ENCODE results near the gene RETREG1. TPM values are rescaled to one million over a fixed set of nuclear protein-coding genes. Genes with fewer than 3 reads are reported as not detected.

Gene RETREG1
- total RNA-seq, 2 donors from 2014 or later: 0.50 to 0.81 TPM

- Mint-ChIP-seq H3K27ac (no peak overlapping the region), H3K4me3 (no peak overlapping the region), H3K4me1 (ENCODE audit: low read depth in 2 of 2) (no peaks in the 10 kb centered on the region), H3K36me3 (no peaks in the 10 kb centered on the region), H3K27me3 (peaks cover 0 to 7% of the 10 kb centered on the region in 2 donors), H3K9me3 (peaks cover 3% of the 10 kb centered on the region)
- ATAC-seq (peak; percentile 49 to 52), DNase-seq (ENCODE audit: low spot score) (no peak)
These were observed 31.6 kb downstream of the RETREG1 start for GRCh38 chr5:16585041-16585667.

- no peak for ATAC-seq
- no peak for DNase-seq (ENCODE audit: low spot score)
- H3K4me3 Mint-ChIP-seq: no peak overlapping the region
- no peaks in the 10 kb centered on the region for H3K4me1 Mint-ChIP-seq (ENCODE audit: low read depth in 2 of 2)
- H3K27ac Mint-ChIP-seq: no peak overlapping the region
- H3K9me3 Mint-ChIP-seq: peaks cover 3% of the 10 kb centered on the region
- peaks cover 0 to 7% of the 10 kb centered on the region in 2 donors for H3K27me3 Mint-ChIP-seq
- H3K36me3 Mint-ChIP-seq: no peaks in the 10 kb centered on the region
These were observed 34.7 kb downstream of the RETREG1 start for GRCh38 chr5:16582081-16582480.

GRCh38 chr5:16580382-16580781 is 36.4 kb downstream of the RETREG1 start:
- H3K27me3 Mint-ChIP-seq: peaks cover 0 to 7% of the 10 kb centered on the region in 2 donors

GRCh38 chr5:16579142-16579847 is 37.5 kb downstream of the RETREG1 start:
- Mint-ChIP-seq H3K9me3 (peaks cover 3% of the 10 kb centered on the region), H3K27me3 (peaks cover 0 to 7% of the 10 kb centered on the region in 2 donors), H3K27ac (no peak overlapping the region), H3K36me3 (no peaks in the 10 kb centered on the region), H3K4me3 (no peak overlapping the region), H3K4me1 (ENCODE audit: low read depth in 2 of 2) (no peaks in the 10 kb centered on the region)
- no peak for DNase-seq (ENCODE audit: low spot score)
- no peak for ATAC-seq

More at GRCh38 chr5:16580382-16580781, 36.4 kb downstream of the RETREG1 start:
- Mint-ChIP-seq H3K4me3 (no peak overlapping the region), H3K9me3 (peaks cover 3% of the 10 kb centered on the region), H3K4me1 (ENCODE audit: low read depth in 2 of 2) (no peaks in the 10 kb centered on the region), H3K27ac (no peak overlapping the region), H3K36me3 (no peaks in the 10 kb centered on the region)
- DNase-seq (ENCODE audit: low spot score) (no peak), ATAC-seq (no peak)

GRCh38 chr5:16578474-16578883 is 38.3 kb downstream of the RETREG1 start:
- peaks cover 0 to 7% of the 10 kb centered on the region in 2 donors for H3K27me3 Mint-ChIP-seq
- no peaks in the 10 kb centered on the region for H3K4me1 Mint-ChIP-seq (ENCODE audit: low read depth in 2 of 2)
- ATAC-seq (no peak), DNase-seq (ENCODE audit: low spot score) (no peak)
- H3K27ac Mint-ChIP-seq: no peak overlapping the region
- peaks cover 3% of the 10 kb centered on the region for H3K9me3 Mint-ChIP-seq
- no peak overlapping the region for H3K4me3 Mint-ChIP-seq
- H3K36me3 Mint-ChIP-seq: no peaks in the 10 kb centered on the region

- Mint-ChIP-seq H3K4me3 (no peak overlapping the region), H3K27me3 (peaks cover 0 to 7% of the 10 kb centered on the region in 2 donors), H3K36me3 (no peaks in the 10 kb centered on the region), H3K4me1 (ENCODE audit: low read depth in 2 of 2) (no peaks in the 10 kb centered on the region), H3K27ac (no peak overlapping the region), H3K9me3 (peaks cover 3% of the 10 kb centered on the region)
- ATAC-seq: no peak
- DNase-seq (ENCODE audit: low spot score): no peak
These were observed 39.1 kb downstream of the RETREG1 start for GRCh38 chr5:16577677-16578076.

- Mint-ChIP-seq H3K9me3 (no peaks in the 10 kb centered on the region), H3K27ac (no peak overlapping the region), H3K4me1 (ENCODE audit: low read depth in 2 of 2) (no peaks in the 10 kb centered on the region), H3K27me3 (peaks cover 0 to 2% of the 10 kb centered on the region in 2 donors), H3K36me3 (no peaks in the 10 kb centered on the region), H3K4me3 (no peak overlapping the region)
- no peak for DNase-seq (ENCODE audit: low spot score)
- no peak for ATAC-seq
These were observed 41.7 kb downstream of the RETREG1 start for GRCh38 chr5:16574789-16575721.

- H3K9me3 Mint-ChIP-seq: no peaks in the 10 kb centered on the region
- ATAC-seq (no peak), DNase-seq (ENCODE audit: low spot score) (no peak)
- H3K27ac Mint-ChIP-seq: no peak overlapping the region
- no peak overlapping the region for H3K4me3 Mint-ChIP-seq
- H3K36me3 Mint-ChIP-seq: no peaks in the 10 kb centered on the region
- H3K27me3 Mint-ChIP-seq: peaks cover 0 to 2% of the 10 kb centered on the region in 2 donors
- no peaks in the 10 kb centered on the region for H3K4me1 Mint-ChIP-seq (ENCODE audit: low read depth in 2 of 2)
These were observed 43.4 kb downstream of the RETREG1 start for GRCh38 chr5:16573401-16573800.

GRCh38 chr5:16572289-16573015 is 44.3 kb downstream of the RETREG1 start:
- no peak overlapping the region for H3K4me3 Mint-ChIP-seq
- no peak overlapping the region for H3K27ac Mint-ChIP-seq
- DNase-seq (ENCODE audit: low spot score) (no peak), ATAC-seq (no peak)
- no peaks in the 10 kb centered on the region for H3K4me1 Mint-ChIP-seq (ENCODE audit: low read depth in 2 of 2)
- peaks cover 0 to 2% of the 10 kb centered on the region in 2 donors for H3K27me3 Mint-ChIP-seq
- no peaks in the 10 kb centered on the region for H3K36me3 Mint-ChIP-seq
- no peaks in the 10 kb centered on the region for H3K9me3 Mint-ChIP-seq

GRCh38 chr5:16571016-16571415 is 45.8 kb downstream of the RETREG1 start:
- H3K27ac Mint-ChIP-seq: no peak overlapping the region
- DNase-seq (ENCODE audit: low spot score) (no peak), ATAC-seq (no peak)
- no peaks in the 10 kb centered on the region for H3K36me3 Mint-ChIP-seq
- H3K27me3 Mint-ChIP-seq: peaks cover 0 to 2% of the 10 kb centered on the region in 2 donors
- no peaks in the 10 kb centered on the region for H3K9me3 Mint-ChIP-seq
- H3K4me1 Mint-ChIP-seq (ENCODE audit: low read depth in 2 of 2): no peaks in the 10 kb centered on the region
- no peak overlapping the region for H3K4me3 Mint-ChIP-seq

GRCh38 chr5:16570121-16570815 is 46.5 kb downstream of the RETREG1 start:
- no peak for ATAC-seq
- Mint-ChIP-seq H3K36me3 (no peaks in the 10 kb centered on the region), H3K27me3 (peaks cover 0 to 4% of the 10 kb centered on the region in 2 donors), H3K4me3 (no peak overlapping the region), H3K27ac (no peak overlapping the region), H3K4me1 (ENCODE audit: low read depth in 2 of 2) (no peaks in the 10 kb centered on the region), H3K9me3 (no peaks in the 10 kb centered on the region)
- no peak for DNase-seq (ENCODE audit: low spot score)

GRCh38 chr5:16568875-16569580 is 47.8 kb downstream of the RETREG1 start:
- no peaks in the 10 kb centered on the region for H3K4me1 Mint-ChIP-seq (ENCODE audit: low read depth in 2 of 2)
- H3K9me3 Mint-ChIP-seq: no peaks in the 10 kb centered on the region
- peaks cover 0 to 4% of the 10 kb centered on the region in 2 donors for H3K27me3 Mint-ChIP-seq
- no peak for ATAC-seq
- H3K36me3 Mint-ChIP-seq: no peaks in the 10 kb centered on the region
- no peak for DNase-seq (ENCODE audit: low spot score)
- H3K27ac Mint-ChIP-seq: no peak overlapping the region
- no peak overlapping the region for H3K4me3 Mint-ChIP-seq
